Measurements from ENCODE around the gene PNPLA1.

PNPLA1 gene

GRCh38 chr6:36242161-36242560 is 27.7 kb upstream of the PNPLA1 start:
- ChIA-PET CTCF (interaction anchor here (0.7 kb wide), 1 partner anchor 1976 kb away, joined by 3 read pairs; no protein-coding TSS in a partner anchor), POLR2A (no interaction called here)
- DNase-seq (ENCODE audit: extremely low spot score), result no peak
- TF ChIP-seq TARDBP (IDR thresholded peaks at IDR 0.05) (no peak), FOXK2 (IDR thresholded peaks at IDR 0.05) (no peak), ZNF384 (IDR thresholded peaks at IDR 0.05) (no peak), FOXA1 (IDR thresholded peaks at IDR 0.05) (no peak), ARNT (IDR thresholded peaks at IDR 0.05) (no peak), L3MBTL2 (conservative IDR thresholded peaks at IDR 0.05) (no peak), BHLHE40 (IDR thresholded peaks at IDR 0.05; ENCODE audit: borderline replicate concordance) (no peak), HDGF (IDR thresholded peaks at IDR 0.05; ENCODE audit: borderline replicate concordance) (no peak), FOXM1 (IDR thresholded peaks at IDR 0.05; ENCODE audit: borderline replicate concordance) (no peak), SP1 (IDR thresholded peaks at IDR 0.05) (no peak), ELF4 (IDR thresholded peaks at IDR 0.05) (no peak), NFRKB (IDR thresholded peaks at IDR 0.05) (no peak), SUZ12 (IDR thresholded peaks at IDR 0.05) (no peak), PKNOX1 (IDR thresholded peaks at IDR 0.05) (no peak), LEF1 (IDR thresholded peaks at IDR 0.05; ENCODE audit: borderline replicate concordance) (no peak), CTBP1 (IDR thresholded peaks at IDR 0.05; ENCODE audit: borderline replicate concordance) (no peak)

GRCh38 chr6:36242626-36243025 is 27.2 kb upstream of the PNPLA1 start:
- TF ChIP-seq NFRKB (IDR thresholded peaks at IDR 0.05) (no peak), HDGF (IDR thresholded peaks at IDR 0.05; ENCODE audit: borderline replicate concordance) (no peak), TARDBP (IDR thresholded peaks at IDR 0.05) (no peak), SP1 (IDR thresholded peaks at IDR 0.05) (no peak), ARNT (IDR thresholded peaks at IDR 0.05) (no peak), FOXM1 (IDR thresholded peaks at IDR 0.05; ENCODE audit: borderline replicate concordance) (no peak), LEF1 (IDR thresholded peaks at IDR 0.05; ENCODE audit: borderline replicate concordance) (no peak), ZNF384 (IDR thresholded peaks at IDR 0.05) (no peak), SUZ12 (IDR thresholded peaks at IDR 0.05) (no peak), PKNOX1 (IDR thresholded peaks at IDR 0.05) (no peak), ELF4 (IDR thresholded peaks at IDR 0.05) (no peak), BHLHE40 (IDR thresholded peaks at IDR 0.05; ENCODE audit: borderline replicate concordance) (no peak)
- CTCF ChIA-PET, result interaction anchor here (0.7 kb wide), 1 partner anchor 1977 kb away, joined by 3 read pairs; no protein-coding TSS in a partner anchor

DNA sequence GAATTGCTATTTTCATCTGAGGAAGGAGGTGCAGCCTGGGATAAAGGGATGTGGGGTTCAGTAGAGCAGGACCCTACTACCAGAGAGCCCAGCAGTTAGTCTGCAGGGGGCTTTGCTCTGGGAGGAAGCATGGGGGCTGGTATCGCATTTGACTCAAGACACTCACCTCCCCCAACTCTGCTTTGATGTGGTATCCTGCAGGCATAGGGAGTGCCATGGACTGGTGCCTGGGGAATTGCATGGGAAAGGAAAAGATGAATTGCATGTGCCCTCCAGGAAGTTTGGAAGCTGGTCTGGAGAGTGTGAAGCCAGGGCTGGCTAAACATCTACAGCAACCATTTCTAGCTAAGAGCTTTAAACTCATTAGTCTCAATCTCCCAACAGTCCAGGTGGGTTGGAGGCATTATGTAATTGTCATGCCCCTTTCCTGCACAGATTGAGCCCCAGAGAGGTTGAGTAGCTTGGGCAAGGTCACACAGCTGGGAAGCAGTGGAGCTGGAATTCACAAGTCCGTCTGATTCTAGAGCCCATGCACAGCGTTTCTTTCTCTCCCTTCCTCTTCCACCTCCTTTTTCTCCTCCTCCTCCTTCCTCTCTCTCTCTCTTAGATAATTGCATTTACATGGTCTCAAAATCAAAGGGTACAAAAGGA is 26.2 kb upstream of the PNPLA1 start:
- CTCF ChIA-PET, result interaction anchor here (0.5 kb wide), 1 partner anchor 106 kb away, joined by 6 read pairs; no protein-coding TSS in a partner anchor
- DNase-seq (ENCODE audit: extremely low spot score), result no peak
- no peak for TF ChIP-seq PKNOX1 (IDR thresholded peaks at IDR 0.05)
- TF ChIP-seq FOXA1 (IDR thresholded peaks at IDR 0.05), result no peak
- no peak for TF ChIP-seq ARNT (IDR thresholded peaks at IDR 0.05)
- TF ChIP-seq FOXM1 (IDR thresholded peaks at IDR 0.05; ENCODE audit: borderline replicate concordance), result no peak
- no peak for TF ChIP-seq HDGF (IDR thresholded peaks at IDR 0.05; ENCODE audit: borderline replicate concordance)
- TF ChIP-seq BHLHE40 (IDR thresholded peaks at IDR 0.05; ENCODE audit: borderline replicate concordance), result no peak
- TF ChIP-seq LEF1 (IDR thresholded peaks at IDR 0.05; ENCODE audit: borderline replicate concordance), result no peak
- TF ChIP-seq ZNF384 (IDR thresholded peaks at IDR 0.05), result no peak
- no peak for TF ChIP-seq L3MBTL2 (conservative IDR thresholded peaks at IDR 0.05)
- POLR2A ChIA-PET, result no interaction called here

More at GRCh38 chr6:36242626-36243025, 27.2 kb upstream of the PNPLA1 start:
- POLR2A ChIA-PET, result interaction anchor here (0.7 kb wide), 1 partner anchor 8 kb away, joined by 3 read pairs; no protein-coding TSS in a partner anchor
- no peak for DNase-seq (ENCODE audit: extremely low spot score)

DNA sequence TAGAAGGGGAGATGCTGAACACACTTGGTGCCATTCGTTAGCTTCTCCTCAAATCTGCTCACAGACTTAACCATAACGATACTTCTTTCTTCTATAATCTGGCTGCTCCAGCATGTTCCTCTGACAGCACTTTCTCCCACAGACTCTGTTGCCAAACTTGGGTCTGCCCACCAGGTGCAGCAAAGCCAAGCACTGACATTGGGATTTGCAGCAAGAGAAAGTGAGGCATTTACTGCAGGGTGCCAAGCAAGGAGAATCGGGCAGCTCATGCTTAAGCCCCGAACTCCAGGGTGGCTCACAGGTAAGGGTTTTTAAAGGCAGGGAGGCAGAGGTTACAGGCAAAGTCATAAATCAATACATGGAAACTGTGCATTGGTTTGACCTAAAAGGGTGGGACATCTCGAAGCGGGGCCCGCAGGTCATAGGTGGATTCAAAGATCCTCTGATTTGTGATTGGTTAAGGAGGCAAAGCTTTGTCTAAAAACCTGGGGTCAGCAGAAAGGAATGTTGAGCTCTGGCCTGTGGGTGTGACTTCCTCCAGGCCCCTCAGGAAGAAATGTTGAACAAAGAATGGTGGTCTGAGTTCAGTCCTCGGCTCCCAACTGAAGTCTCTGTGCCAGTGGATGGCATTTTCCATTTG is 25.1 kb upstream of the PNPLA1 start:
- DNase-seq (ENCODE audit: extremely low spot score), result no peak
- POLR2A ChIA-PET, result no interaction called here
- TF ChIP-seq ZNF384 (IDR thresholded peaks at IDR 0.05) (no peak), PKNOX1 (IDR thresholded peaks at IDR 0.05) (peak; percentile 84)
- CTCF ChIA-PET, result no interaction called here

GRCh38 chr6:36245572-36246061 is 24.2 kb upstream of the PNPLA1 start:
- ChIA-PET CTCF (no interaction called here), POLR2A (no interaction called here)
- TF ChIP-seq L3MBTL2 (conservative IDR thresholded peaks at IDR 0.05) (no peak), ARNT (IDR thresholded peaks at IDR 0.05) (no peak), FOXK2 (IDR thresholded peaks at IDR 0.05) (no peak)
- DNase-seq (ENCODE audit: extremely low spot score), result no peak
